ENCODE measurements around the gene RERE.

GRCh38 chr1:8851060-8851459 lies 33.6 kb upstream of the RERE start:
- no peak for TF ChIP-seq EZH2 (IDR thresholded peaks at IDR 0.05)
- TF ChIP-seq POLR2AphosphoS5 (IDR thresholded peaks at IDR 0.05; ENCODE audit: borderline replicate concordance, low read depth, low read length), result no peak

Measured in SK-N-MC (cell line).